HG03575 (cell line): Measurements from ENCODE around the gene SPR.

Experiments
- ATAC-seq: cut with Tn5 transposase; IDR thresholded peaks from one replicate; pipeline ENCODE4 v1.9.1; 2021; ENCODE audit not compliant: unreplicated experiment, insufficient number of reproducible peaks, low FRiP score; ENCODE audit errors: extremely low read depth

The SPR gene

GRCh38 chr2:72913486-72914205 is 26.4 kb downstream of the SPR start:
- no peak for ATAC-seq

DNA sequence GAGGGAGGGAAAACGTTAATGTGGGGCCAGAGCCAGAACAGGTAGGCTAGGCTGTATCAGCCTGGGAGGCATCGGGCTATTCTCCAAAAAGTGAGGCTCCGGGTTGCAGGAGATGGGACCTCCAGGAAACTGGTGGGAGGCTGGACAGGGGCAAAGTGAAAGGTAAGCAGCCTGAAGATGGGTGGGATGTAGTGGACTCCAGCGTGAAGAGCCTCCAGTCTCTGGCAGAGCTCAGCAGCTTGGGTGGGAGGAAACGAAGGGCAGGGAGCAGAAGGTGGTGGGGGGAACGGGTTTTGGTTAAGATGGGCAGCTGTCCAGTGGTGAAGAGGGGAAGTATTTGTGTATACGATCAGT is 27.0 kb downstream of the SPR start:
- no peak for ATAC-seq

DNA sequence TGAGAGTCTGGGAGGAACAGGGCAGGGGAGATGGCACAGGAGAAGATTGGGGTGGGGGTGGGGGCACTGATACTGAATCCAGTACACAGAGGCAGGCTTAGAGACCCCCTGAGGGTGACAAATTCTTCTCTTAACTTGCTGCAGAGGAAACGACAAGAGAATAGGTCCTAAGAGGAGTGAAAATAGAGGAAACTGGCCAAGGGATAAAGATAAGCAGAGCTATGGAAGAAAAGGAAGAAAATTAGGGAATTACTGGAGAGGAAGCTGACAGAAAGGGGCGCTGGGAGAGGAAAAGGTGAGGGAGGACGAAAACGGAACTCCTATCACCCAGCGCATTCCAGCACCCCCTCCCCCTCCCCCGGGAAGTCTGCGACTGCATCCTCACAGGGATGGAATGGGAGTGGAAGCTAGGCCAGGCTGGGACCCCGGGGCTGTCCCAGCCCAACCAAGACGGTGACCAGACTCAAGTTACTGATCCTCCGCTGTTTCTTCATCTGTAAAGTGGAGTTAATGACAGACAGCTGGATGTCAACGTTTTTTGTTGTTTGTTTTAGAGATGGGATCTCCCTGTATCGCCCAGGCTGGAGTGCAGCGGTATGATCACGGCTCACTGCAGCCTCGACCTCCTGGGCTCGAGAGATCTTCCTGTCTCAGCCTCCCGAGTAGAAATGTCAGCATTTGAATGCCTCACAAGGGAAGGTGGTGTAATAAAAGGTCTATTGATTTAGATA is 27.5 kb downstream of the SPR start:
- no peak for ATAC-seq

GRCh38 chr2:72915320-72915906 is 28.2 kb downstream of the SPR start:
- no peak for ATAC-seq

DNA sequence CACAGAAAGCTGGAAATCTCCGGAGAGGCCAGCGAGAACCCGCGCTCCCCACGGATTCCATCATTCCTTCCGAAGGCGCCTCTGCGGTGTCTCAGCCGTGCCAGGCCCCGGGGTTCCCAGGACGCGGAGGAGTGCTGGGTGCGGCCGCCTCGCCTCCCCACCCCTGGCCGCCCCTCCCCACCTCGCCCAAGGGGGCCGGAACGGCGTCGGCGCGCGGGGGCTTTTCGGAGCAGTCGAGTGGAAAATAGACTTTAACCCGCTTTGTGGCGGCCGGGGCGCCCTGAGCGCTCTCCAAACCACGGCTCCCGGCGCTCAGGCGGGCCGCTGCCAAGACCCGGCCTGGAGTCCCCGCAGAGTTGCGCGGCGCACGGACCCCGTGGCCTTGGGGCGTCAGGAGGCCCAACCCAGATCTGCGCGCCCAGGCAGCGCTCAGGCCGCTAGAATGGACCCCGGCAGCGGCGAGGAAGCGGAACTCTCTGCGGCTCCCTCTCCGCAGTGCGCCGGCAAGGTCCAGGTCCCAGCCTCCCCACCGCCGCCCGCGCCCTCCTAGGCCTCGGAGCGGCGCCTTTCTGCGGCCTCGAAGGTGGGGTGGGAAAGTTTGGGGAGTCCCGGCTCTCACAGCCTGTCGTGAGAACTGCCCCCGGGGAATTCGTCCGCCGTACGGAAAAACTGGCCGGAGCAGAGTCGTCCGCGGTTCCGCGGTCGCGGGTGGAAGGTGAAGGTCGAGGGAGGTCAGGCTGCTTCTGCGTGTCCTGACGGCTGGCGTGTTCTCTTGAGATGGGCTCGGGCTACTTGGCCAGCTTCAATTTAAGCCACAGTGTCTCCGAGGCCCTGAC is 28.9 kb downstream of the SPR start:
- no peak for ATAC-seq

DNA sequence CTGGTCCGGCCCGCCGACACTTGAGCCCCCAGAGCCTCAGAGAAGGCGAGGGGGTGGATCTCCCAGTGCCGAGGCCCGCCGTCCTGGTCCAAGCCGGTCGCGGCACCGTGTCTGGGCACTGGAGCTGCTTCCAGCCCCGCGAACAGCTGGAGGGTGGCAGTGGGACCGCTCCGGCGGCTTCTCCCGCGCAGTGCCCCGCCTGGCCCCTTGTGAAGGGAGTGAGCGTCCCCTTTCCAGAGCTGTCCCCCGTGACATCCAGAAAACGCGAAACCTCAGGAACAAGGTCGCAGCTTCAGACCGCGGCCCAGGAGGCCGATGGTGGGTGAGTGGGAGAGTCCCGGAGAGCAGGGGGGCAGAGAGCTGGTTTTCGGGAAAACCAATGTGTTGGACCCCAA is 29.5 kb downstream of the SPR start:
- ATAC-seq = no peak

- ATAC-seq = no peak
Observed at GRCh38 chr2:72917138-72917876, 30.1 kb downstream of the SPR start, which contains the start of gene EMX1. EMX1 (plus strand) TSS chr2:72917519; CDS start chr2:72917853, 334 bp downstream.

DNA sequence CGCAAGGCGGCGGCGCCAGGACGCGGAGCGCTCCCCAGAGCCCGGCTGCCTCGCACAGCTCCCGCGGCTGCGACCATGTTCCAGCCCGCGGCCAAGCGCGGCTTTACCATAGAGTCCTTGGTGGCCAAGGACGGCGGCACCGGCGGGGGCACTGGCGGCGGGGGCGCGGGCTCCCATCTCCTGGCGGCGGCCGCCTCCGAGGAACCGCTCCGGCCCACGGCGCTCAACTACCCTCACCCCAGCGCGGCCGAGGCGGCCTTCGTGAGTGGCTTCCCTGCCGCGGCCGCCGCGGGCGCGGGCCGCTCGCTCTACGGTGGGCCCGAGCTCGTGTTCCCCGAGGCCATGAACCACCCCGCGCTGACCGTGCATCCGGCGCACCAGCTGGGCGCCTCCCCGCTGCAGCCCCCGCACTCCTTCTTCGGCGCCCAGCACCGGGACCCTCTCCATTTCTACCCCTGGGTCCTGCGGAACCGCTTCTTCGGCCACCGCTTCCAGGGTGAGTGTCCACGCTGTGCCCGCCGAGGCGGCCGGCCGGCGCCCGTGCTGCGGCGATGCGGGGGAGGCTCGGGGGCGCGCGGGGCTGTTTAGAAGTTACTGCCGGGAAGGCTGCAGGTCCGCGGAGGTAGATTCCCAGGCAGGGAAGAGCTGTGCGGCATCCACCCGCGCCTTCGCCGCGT is 30.8 kb downstream of the SPR start:
- no peak for ATAC-seq

DNA sequence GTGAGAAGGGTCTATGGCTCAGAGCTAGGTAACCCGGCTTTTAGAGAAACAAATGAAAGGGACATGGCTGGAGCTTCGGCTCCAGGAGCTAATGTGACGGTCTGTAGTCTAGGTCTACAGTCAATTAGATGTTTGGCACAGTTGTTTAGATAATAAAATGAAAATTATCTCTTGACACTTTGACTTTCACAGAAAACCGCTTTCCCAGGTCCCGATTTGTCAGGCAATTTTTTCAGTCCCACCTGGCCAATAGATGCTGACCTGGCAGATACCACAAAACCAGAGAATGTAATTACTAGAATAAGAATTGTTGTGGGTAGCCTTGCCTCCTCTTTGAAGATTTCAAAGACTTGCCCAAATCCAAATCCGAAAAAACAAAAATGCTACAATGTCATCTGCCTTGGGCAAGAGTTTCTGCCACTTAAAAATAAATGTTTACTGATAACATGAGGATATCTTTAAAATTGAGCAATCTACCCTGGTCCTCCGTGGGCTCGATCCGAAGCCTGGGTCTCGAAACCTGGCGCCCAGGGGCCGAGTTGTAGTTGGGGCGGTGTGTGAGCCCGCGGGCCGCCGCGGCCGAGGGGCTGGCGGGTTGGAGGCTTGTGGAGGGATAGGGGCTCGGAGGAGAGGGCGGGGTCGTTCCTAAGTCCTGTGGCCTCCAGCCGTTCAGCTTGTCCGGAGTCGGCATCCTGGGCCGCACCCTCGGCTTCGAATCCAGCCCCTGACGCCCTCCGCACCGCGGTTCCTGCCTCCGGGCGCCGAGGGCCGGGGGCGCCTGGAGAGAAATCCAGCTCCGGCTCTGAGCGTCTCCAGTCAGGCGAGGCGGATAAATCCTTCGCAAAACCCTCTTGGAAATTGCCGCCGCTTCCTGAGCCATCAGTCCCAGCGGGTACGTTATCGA is 32.5 kb downstream of the SPR start:
- ATAC-seq = no peak

DNA sequence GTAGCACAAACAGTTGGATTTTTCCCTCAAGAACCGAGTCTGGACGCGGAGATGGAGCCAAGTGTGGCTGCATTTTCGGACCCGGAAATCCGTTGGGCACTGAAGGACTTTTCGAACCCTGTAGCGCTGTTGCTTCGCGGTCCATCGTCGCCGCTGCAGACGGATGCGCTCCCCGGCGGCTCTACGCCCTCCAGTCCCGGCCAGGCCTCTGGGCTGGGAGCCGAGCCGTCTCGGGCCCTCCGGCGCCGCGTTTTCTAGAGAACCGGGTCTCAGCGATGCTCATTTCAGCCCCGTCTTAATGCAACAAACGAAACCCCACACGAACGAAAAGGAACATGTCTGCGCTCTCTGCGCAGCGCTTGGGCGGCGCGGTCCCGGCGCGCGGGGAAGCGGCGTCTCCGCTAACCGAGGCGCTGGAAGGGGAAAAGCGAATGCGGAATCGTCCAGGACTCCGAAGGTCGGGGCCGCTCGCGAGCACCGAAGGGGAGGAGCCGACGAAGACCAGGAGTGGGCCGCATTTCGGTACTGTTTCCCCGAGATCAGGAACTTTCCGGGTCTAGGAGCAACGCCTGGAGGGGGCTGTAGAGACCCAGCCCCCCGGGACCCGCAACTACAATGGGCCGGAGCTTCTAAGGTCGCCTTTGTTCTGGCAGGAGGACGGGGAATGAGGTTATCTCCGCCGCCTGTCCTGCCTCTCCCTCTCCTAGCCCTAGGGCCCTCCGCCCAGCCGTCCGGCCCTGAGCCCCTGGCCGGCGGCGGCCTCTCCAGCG is 33.3 kb downstream of the SPR start:
- ATAC-seq = no peak

DNA sequence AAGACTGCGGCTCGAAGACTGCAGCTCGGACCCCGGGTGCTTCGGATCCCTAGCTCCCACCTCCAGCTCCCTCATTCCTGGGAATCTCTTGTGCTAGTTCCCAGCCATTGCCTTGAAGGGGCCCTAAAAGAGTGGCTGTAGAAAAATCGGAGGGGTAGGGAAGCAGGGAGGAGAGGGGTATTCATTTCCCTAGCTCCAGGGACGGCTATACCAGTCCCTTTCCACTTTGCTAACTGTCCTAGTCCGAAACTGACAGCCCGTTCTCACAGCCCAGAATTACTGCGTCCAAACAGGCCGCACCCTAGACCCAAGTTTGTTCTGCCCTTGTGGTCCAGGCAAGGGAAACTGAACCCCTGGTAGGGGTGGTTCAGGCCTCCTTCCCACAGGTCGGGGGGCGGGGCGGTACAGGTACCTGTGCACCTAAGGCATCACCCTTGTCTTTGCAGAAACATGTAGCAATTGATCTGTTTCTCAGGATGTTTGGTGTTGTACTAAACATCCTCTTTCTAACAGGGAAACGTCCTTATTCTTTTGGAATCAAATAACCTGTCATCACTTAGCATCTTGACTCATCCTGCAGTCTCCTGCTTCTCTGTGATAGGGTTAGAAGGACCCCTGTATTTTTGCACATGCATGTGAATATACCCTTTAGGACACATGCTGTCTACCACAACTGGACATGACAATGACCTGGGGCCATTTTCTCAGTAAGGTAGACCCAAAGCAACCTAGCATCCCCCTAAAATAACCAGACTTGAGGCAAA is 34.1 kb downstream of the SPR start:
- no peak for ATAC-seq

DNA sequence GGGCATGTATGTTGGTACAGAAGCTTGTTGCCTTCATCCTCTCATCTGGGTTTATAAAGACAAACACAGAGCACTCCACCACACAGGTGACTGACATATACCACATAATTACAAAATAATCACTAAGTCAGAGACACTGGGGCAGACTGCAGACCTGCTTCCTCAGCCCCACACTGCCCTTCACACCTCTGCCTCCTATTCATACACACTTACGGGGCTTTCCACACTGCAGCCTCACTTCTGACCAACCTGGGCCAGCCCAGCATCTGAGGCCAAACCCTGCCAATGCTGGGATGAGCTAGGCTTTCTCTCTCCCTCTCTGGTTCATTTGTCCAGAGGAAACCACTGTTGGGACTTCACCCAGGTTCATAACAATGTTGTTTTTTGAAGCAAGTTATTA is 34.6 kb downstream of the SPR start:
- ATAC-seq = no peak

GRCh38 chr2:72923833-72924352 is 36.7 kb downstream of the SPR start:
- no peak for ATAC-seq

- ATAC-seq = no peak
Observed at GRCh38 chr2:72924353-72925240, 37.4 kb downstream of the SPR start.
